ENCODE measurements around the gene BNIP3. TPM values are rescaled to one million over a fixed set of nuclear protein-coding genes. Genes with fewer than 3 reads are reported as not detected.
"Not testable (repeated sequence)": the region's sequence is repeated elsewhere in the genome, so short reads cannot be mapped to it uniquely, and the experiment has no call there.

Gene BNIP3
- total and polyA plus RNA-seq, 4 experiments from 2014 or later = 29.8 to 37.0 (median 32.7) TPM

DNA sequence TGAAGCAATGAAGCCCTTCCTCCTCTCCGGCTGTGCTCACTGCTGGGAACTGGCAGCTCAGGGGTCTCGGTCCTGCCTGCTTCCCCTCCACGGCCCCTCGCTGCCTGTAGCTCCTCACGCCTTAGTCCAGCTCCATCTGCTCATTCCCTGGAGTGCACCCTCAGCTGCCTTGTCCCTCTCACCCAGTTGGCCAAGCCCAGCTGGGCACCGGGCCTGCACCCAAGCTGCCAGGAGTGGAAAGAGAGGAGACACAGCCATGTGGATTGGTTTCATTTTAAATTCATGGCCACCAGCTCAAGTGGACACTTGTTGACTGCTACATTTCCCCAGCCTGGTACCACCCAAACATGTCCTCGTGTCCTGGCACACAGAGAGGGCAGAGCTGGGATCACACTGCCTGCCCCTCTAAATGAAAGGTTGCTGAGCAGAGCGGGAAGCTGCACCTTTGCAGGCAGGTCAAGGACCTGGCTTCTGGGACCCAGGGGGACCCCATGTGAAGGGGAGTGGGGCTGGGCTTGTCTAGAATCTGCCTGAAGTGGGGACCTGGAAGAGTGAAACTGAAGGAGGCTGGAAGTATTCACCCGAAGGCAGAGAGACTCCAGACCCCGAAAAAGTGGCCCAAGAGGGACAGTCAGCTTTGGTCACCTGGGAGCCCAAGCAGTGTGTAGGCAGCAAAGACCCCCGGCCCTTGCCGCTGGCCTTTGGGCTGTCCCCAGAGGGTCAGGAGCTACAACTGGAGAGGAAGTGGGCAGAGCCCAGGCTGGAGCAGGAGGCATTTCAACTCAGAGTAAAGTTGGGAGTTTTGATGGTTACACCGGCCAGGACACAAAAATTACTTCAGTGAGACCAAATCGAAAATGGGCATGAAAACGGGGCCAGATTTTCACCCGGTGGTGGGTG is 15.0 kb upstream of the BNIP3 start:
- Mint-ChIP-seq H3K27ac (peak overlapping the region in 1 of 7 donors; percentile 16), H3K36me3 (no peaks in the 10 kb centered on the region), H3K4me3 (no peak overlapping the region), H3K4me1 (peaks cover 0 to 7% (median 0%) of the 10 kb centered on the region in 4 donors), H3K9me3 (peaks cover 0 to 2% (median 0%) of the 10 kb centered on the region in 8 donors), H3K27me3 (peaks cover 0 to 3% of the 10 kb centered on the region in 2 donors)
- DNase-seq = no peak
- ChIA-PET POLR2A (ENCODE audit: partially characterized antibody) (no interaction called here), CTCF (ENCODE audit: partially characterized antibody) (no interaction called here)
- H3K4me3 ChIP-seq (ENCODE audit: low read length in 2 of 2) = no peak overlapping the region
- H3K4me1 ChIP-seq (ENCODE audit: insufficient read depth, low read length) = no peaks in the 10 kb centered on the region
- H3K27ac ChIP-seq (ENCODE audit: low read depth, low read length) = no peak overlapping the region
- no peaks in the 10 kb centered on the region for H3K9me3 ChIP-seq (ENCODE audit: control insufficient read depth in 1 of 2, low read length in 2 of 2)
- no peaks in the 10 kb centered on the region for H3K27me3 ChIP-seq (ENCODE audit: insufficient read depth, low read length)
- H3K36me3 ChIP-seq (ENCODE audit: insufficient read depth, low read length) = no peaks in the 10 kb centered on the region
- intact Hi-C loops (cut with micrococcal nuclease) = no loop called here

DNA sequence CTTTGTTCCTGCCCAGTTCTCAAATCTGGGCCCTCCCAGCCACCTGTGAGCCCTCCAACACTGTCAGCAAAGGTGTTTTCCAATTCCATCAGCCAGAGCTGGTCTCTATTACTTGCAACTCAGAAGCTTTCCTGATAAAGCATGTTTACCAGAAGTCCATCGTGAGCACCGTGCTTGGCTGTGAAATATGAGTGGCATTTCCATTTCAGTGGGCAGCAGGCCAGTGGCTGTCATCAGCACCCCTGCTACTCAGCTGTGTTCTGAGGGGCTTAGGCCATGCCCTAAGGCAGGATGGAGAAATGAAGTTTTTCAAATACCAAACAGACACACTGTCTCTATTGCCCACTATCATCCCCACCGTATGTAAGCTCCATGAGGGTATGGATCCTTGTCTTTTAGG is 12.7 kb upstream of the BNIP3 start:
- Mint-ChIP-seq H3K4me1 (no peaks in the 10 kb centered on the region), H3K9me3 (no peaks in the 10 kb centered on the region), H3K27me3 (no peaks in the 10 kb centered on the region), H3K36me3 (no peaks in the 10 kb centered on the region), H3K27ac (no peak overlapping the region), H3K4me3 (no peak overlapping the region)
- Histone ChIP-seq H3K4me1 (ENCODE audit: insufficient read depth, low read length) (no peaks in the 10 kb centered on the region), H3K4me3 (ENCODE audit: low read length in 2 of 2) (no peak overlapping the region), H3K27ac (ENCODE audit: low read depth, low read length) (no peak overlapping the region), H3K27me3 (ENCODE audit: insufficient read depth, low read length) (no peaks in the 10 kb centered on the region), H3K9me3 (ENCODE audit: control insufficient read depth in 1 of 2, low read length in 2 of 2) (no peaks in the 10 kb centered on the region), H3K36me3 (ENCODE audit: insufficient read depth, low read length) (no peaks in the 10 kb centered on the region)
- no peak for DNase-seq
- POLR2A ChIA-PET (ENCODE audit: partially characterized antibody) = no interaction called here
- intact Hi-C loops (cut with micrococcal nuclease) = no loop called here
- CTCF ChIA-PET (ENCODE audit: partially characterized antibody) = interaction anchor here (1.2 kb wide), 1 partner anchor 28 kb away, joined by 4 read pairs; no protein-coding TSS in a partner anchor

DNA sequence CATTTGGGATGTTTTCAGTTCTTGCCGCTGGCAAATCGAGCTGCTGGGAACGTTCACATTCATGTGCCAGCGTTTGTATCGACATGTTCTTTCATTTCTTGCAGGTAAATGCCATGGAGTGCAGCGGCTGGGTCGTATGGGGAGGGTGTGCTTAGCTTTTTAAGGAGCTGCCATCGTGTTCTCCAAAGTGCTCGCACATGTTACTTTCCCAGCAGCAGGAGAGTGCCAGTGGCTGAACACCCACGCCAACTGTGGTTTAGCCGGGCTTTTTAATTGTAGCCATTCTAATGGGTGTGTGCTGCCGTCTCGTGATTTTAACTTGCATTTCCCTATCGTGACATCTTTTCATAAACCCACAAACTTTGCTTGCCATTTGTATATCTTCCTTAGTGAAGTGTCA is 11.6 kb upstream of the BNIP3 start:
- no peaks in the 10 kb centered on the region for H3K36me3 Mint-ChIP-seq
- no peaks in the 10 kb centered on the region for H3K27me3 Mint-ChIP-seq
- no peaks in the 10 kb centered on the region for H3K36me3 ChIP-seq (ENCODE audit: insufficient read depth, low read length)
- no peaks in the 10 kb centered on the region for H3K4me1 Mint-ChIP-seq
- H3K9me3 ChIP-seq (ENCODE audit: control insufficient read depth in 1 of 2, low read length in 2 of 2) = no peaks in the 10 kb centered on the region
- H3K27me3 ChIP-seq (ENCODE audit: insufficient read depth, low read length) = no peaks in the 10 kb centered on the region
- H3K4me3 ChIP-seq (ENCODE audit: low read length in 2 of 2) = no peak overlapping the region
- no peak overlapping the region for H3K27ac Mint-ChIP-seq
- no peak for DNase-seq
- POLR2A ChIA-PET (ENCODE audit: partially characterized antibody) = no interaction called here
- CTCF ChIA-PET (ENCODE audit: partially characterized antibody) = no interaction called here
- no peaks in the 10 kb centered on the region for H3K4me1 ChIP-seq (ENCODE audit: insufficient read depth, low read length)
- H3K4me3 Mint-ChIP-seq = no peak overlapping the region
- no peak overlapping the region for H3K27ac ChIP-seq (ENCODE audit: low read depth, low read length)
- no peaks in the 10 kb centered on the region for H3K9me3 Mint-ChIP-seq
- intact Hi-C loops (cut with micrococcal nuclease) = no loop called here

DNA sequence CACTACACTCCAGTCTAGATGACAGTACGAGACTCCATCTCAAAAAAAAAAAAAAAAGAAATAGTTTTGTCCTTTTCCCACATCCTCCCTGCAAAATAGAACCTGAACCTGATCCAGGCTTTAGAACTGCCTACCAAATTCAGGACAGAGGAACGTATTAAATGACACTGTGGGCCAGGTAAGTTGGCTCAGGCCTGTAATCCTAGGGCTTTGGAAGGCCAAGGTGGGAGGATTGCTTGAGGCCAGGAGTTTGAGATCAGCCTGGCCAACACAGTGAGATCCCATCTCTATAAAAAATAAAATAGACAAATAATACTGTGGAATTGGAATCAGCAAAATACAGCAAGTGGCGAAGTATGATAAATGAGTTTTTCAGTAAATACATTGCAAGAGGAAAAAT is 10.0 kb upstream of the BNIP3 start:
- POLR2A ChIA-PET (ENCODE audit: partially characterized antibody) = no interaction called here
- CTCF ChIA-PET (ENCODE audit: partially characterized antibody) = no interaction called here

DNA sequence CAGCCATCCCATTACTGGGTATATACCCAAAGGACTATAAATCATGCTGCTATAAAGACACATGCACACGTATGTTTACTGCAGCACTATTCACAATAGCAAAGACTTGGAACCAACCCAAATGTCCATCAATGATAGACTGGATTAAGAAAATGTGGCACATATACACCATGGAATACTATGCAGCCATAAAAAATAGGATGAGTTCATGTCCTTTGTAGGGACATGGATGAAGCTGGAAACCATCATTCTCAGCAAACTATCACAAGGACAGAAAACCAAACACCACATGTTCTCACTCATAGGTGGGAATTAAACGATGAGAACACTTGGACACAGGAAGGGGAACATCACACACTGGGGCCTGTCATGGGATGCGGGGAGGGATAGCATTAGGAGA is 6.1 kb upstream of the BNIP3 start:
- H3K27me3 Mint-ChIP-seq; POLR2A ChIA-PET (ENCODE audit: partially characterized antibody); H3K36me3 ChIP-seq (ENCODE audit: insufficient read depth, low read length); H3K9me3 ChIP-seq (ENCODE audit: control insufficient read depth in 1 of 2, low read length in 2 of 2); H3K4me3 ChIP-seq (ENCODE audit: low read length in 2 of 2); H3K9me3 Mint-ChIP-seq; H3K27ac Mint-ChIP-seq; H3K4me1 ChIP-seq (ENCODE audit: insufficient read depth, low read length); H3K27ac ChIP-seq (ENCODE audit: low read depth, low read length); H3K27me3 ChIP-seq (ENCODE audit: insufficient read depth, low read length); H3K4me3 Mint-ChIP-seq; intact Hi-C loops (cut with micrococcal nuclease); H3K36me3 Mint-ChIP-seq; DNase-seq; CTCF ChIA-PET (ENCODE audit: partially characterized antibody): not testable (repeated sequence)
- peaks cover 0 to 13% (median 4%) of the 10 kb centered on the region in 4 donors for H3K4me1 Mint-ChIP-seq

More for the DNA sequence above, 10.0 kb upstream of the BNIP3 start:
- Mint-ChIP-seq H3K27me3 (no peaks in the 10 kb centered on the region), H3K27ac (no peak overlapping the region), H3K36me3 (no peaks in the 10 kb centered on the region), H3K4me3 (no peak overlapping the region), H3K9me3 (no peaks in the 10 kb centered on the region), H3K4me1 (no peaks in the 10 kb centered on the region)
- intact Hi-C loops (cut with micrococcal nuclease) = no loop called here
- DNase-seq = no peak
- Histone ChIP-seq H3K27ac (ENCODE audit: low read depth, low read length) (no peak overlapping the region), H3K36me3 (ENCODE audit: insufficient read depth, low read length) (no peaks in the 10 kb centered on the region), H3K4me3 (ENCODE audit: low read length in 2 of 2) (no peak overlapping the region), H3K4me1 (ENCODE audit: insufficient read depth, low read length) (no peaks in the 10 kb centered on the region), H3K27me3 (ENCODE audit: insufficient read depth, low read length) (no peaks in the 10 kb centered on the region), H3K9me3 (ENCODE audit: control insufficient read depth in 1 of 2, low read length in 2 of 2) (no peaks in the 10 kb centered on the region)

DNA sequence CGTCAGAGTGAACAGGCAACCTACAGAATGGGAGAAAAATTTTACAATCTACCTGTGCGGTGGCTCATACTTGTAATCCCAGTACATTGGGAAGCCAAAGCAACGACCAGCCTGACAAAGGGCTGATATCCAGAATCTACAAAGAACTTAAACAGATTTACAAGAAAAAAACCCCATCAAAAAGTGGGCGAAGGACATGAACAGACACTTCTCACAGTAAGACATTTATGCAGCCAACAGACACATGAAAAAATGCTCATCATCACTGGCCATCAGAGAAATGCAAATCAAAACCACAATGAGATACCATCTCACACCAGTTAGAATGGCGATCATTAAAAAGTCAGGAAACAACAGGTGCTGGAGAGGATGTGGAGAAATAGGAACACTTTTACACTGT is 5.6 kb upstream of the BNIP3 start:
- POLR2A ChIA-PET (ENCODE audit: partially characterized antibody); intact Hi-C loops (cut with micrococcal nuclease); H3K9me3 ChIP-seq (ENCODE audit: control insufficient read depth in 1 of 2, low read length in 2 of 2); H3K4me3 Mint-ChIP-seq; H3K27me3 ChIP-seq (ENCODE audit: insufficient read depth, low read length); H3K36me3 ChIP-seq (ENCODE audit: insufficient read depth, low read length); H3K4me1 ChIP-seq (ENCODE audit: insufficient read depth, low read length); H3K9me3 Mint-ChIP-seq; H3K27ac ChIP-seq (ENCODE audit: low read depth, low read length); H3K4me3 ChIP-seq (ENCODE audit: low read length in 2 of 2); DNase-seq; H3K27ac Mint-ChIP-seq; H3K36me3 Mint-ChIP-seq; H3K27me3 Mint-ChIP-seq: not testable (repeated sequence)
- H3K4me1 Mint-ChIP-seq = peaks cover 0 to 13% (median 4%) of the 10 kb centered on the region in 4 donors
- CTCF ChIA-PET (ENCODE audit: partially characterized antibody) = interaction anchor here (1.0 kb wide), 1 partner anchor 36 kb away, joined by 3 read pairs; no protein-coding TSS in a partner anchor

DNA sequence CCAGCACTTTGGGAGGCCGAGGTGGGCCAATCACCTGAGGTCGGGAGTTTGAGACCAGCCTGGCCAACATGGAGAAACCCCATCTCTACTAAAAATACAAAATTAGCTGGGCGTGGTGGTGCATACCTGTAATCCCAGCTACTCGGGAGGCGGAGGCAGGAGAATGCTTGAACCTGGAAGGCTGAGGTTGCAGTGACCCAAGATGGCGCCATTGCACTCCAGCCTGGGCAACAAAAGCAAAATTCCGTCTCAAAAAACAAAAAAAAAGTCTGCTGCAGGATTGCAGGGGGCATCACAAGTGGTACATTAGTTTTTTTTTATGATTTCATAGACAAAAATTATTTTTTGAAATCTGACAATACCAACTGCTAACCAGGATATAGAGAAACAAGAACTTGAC is 5.1 kb upstream of the BNIP3 start:
- H3K27ac ChIP-seq (ENCODE audit: low read depth, low read length); H3K36me3 Mint-ChIP-seq; H3K36me3 ChIP-seq (ENCODE audit: insufficient read depth, low read length); H3K27me3 ChIP-seq (ENCODE audit: insufficient read depth, low read length); DNase-seq; H3K4me3 ChIP-seq (ENCODE audit: low read length in 2 of 2); POLR2A ChIA-PET (ENCODE audit: partially characterized antibody); H3K27ac Mint-ChIP-seq; H3K9me3 ChIP-seq (ENCODE audit: control insufficient read depth in 1 of 2, low read length in 2 of 2); intact Hi-C loops (cut with micrococcal nuclease); H3K27me3 Mint-ChIP-seq; H3K4me1 ChIP-seq (ENCODE audit: insufficient read depth, low read length); H3K9me3 Mint-ChIP-seq; H3K4me3 Mint-ChIP-seq: not testable (repeated sequence)
- CTCF ChIA-PET (ENCODE audit: partially characterized antibody) = interaction anchor here (1.0 kb wide), 1 partner anchor 36 kb away, joined by 3 read pairs; no protein-coding TSS in a partner anchor
- H3K4me1 Mint-ChIP-seq = peaks cover 0 to 13% (median 4%) of the 10 kb centered on the region in 4 donors

All from CD4-positive, alpha-beta memory T cell (primary cell).